IPS-18c (cell line): ENCODE measurements around the gene SPATA32.

Source experiments
- H3K4me3 ChIP-seq: 2 replicates; pipeline ENCODE4 v1.7.0; 2013; ENCODE audit warnings: low read depth, mild to moderate bottlenecking, low read length, moderate library complexity; ENCODE audit not compliant: insufficient read depth
- H3K9me3 ChIP-seq: one replicate; pipeline ENCODE4 v1.6.1; 2013; ENCODE audit warnings: mild to moderate bottlenecking, low read length, moderate library complexity; ENCODE audit not compliant: control insufficient read depth, insufficient read depth

Gene SPATA32

DNA sequence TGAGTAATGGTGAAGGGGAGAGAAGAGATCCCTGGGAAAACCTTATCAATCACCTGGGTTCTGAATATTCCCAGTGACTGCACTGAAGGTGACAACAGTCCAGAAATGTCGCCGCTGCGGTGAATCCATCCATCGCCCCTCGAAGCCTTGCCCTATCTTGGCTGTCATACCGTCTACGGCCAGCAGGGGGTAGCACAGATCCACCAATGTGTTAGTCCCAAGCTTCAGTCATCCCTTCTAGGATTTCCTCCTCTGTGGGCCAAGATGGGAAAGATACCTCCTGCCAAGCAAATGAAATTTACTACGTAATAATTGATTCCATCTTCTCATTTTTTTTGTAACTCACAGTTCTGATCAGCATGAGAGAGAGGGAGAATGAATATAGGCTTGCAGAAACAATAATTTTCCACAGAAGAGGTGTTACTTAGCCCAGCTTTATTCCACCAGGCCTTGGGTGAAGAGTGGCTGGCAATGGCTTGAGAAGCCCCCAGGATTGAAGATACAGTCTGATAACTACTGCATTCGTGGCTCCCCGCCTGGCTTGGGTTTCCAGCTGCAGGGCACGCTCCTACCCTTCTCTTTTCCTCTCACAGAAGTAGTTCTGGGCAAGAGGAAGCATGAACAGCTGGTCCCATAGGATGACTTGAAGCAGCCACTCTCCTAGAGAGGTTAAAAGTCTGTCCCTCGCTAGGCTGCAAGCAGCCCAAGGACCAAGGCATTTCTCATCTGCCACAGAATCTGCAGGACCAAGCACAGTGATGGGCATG is 42.8 kb downstream of the SPATA32 start:
- Histone ChIP-seq H3K4me3 (no peak overlapping the region), H3K9me3 (no peaks in the 10 kb centered on the region)
